ENCODE data around the gene NMNAT2.

The NMNAT2 gene

GRCh38 chr1:183214021-183214970, 203.9 kb downstream of the NMNAT2 start:
- no peak for DNase-seq (ENCODE audit: low read depth in 2 of 2)

DNA sequence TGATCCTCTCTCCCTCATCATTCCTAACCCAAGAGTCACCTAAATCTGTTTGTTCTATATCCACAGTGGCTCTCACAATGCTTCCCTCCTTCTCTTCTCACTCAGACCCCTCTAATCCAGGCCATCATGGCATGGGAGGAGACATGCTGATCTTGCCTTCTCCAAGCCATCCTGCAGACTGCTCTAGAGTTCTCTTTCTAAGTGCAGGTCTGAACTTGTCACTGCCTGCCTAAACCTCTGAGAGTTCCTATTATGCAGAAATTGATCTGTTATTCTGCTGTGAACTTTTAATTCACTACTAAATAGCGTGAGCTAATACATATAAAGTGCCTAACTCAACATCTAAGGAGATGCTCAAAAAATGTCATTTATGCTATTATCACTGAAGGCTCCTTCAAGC, 205.3 kb downstream of the NMNAT2 start:
- no peak for DNase-seq (ENCODE audit: low read depth in 2 of 2)

DNA sequence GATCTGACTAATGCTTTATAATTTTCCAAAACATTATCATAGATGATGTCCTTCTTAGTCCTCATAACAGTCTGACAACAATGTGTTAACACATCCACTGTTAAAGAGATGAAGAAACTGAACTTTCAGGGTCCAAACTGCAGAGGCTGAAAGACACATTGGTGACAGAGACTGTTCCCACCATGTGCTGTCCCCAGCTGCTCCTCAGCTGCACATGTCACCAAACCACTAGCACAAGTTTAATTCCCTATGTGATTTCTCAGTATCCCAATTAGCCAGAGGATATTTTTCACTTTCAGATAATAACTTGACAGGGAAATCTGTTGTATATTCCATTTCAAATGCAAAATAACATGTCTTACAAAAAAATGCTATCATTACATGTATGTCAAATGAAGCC, 207.5 kb downstream of the NMNAT2 start:
- DNase-seq (ENCODE audit: low read depth in 2 of 2) = no peak

DNA sequence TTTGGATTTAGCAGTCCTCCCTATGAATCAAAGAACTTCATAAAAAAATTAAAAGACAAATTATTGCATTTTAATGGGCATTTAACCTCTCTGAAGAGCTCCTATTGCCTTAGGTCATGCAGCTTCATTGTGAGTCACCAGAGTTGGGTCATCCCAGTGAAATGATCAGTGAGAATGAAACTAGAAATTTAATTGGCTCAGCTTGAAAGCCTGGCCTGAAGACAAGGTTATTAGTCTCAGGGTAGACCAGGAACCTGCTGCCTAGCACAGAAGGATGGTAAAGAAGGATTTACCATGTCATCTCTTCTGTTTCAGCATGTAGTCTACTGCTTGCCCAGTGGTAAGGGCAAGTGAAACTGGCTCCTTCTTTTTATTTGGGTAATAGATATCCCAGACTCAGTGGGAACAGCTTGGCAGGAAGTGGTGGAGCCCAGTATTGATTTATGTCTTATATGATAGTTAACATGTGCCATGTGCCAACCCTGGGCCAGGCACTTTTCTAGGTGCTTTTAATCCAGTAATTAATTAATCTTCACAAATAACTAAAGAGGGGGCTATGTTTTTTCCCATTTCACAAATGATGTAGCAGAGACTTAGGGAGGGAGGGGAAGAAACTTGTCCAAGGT, 208.5 kb downstream of the NMNAT2 start:
- no peak for DNase-seq (ENCODE audit: low read depth in 2 of 2)

DNA sequence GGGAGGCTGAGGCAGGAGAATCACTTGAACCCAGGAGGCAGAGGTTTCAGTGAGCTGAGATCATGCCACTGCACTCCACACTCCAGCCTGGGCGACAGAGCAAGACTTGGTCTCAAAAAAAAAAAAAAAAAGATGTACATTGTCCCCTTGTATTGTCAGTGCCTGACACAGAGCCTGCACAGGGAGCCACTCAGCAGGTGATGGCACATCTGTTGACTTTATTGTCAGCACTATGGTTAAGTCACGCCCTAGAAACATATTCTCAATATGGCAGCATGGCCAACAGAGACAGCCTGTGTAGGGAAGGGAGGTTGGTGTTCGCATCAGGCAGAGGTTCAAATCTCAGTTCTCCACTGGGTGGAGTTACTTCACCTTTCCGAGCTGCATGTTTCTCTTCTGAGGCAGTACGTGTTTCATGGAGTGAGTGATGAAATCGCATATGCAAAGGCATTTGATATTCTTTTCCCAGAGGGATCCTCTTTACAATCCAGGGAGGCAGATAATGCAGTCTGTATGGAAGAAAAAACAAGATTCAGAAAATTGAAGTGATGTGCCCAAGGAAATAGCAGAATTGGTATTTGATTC, 211.6 kb downstream of the NMNAT2 start:
- DNase-seq (ENCODE audit: low read depth in 2 of 2) = no peak

GRCh38 chr1:183205196-183205781, 212.9 kb downstream of the NMNAT2 start:
- no peak for DNase-seq (ENCODE audit: low read depth in 2 of 2)

DNA sequence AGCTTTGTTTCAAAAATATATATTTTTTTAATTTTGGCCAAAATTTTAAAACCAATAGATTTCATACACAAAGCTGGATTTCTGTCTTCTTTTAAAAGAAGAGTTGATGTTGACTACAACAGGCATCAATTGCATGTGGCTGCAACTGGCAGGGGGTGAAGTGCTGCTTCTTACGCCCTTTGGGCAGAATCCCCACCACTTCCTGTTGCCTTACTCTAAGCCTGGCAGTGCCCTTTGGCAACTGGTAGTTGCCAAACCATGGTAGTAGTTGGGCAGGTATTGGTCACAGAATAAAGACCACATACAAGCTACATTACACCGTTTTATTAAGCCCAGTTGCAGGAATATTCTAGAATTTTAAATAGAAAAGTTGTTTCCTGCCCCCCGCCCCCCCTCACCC, 215.1 kb downstream of the NMNAT2 start:
- DNase-seq (ENCODE audit: low read depth in 2 of 2) = no peak

- no peak for DNase-seq (ENCODE audit: low read depth in 2 of 2)
Observed at GRCh38 chr1:183200451-183200850, 217.7 kb downstream of the NMNAT2 start.

DNA sequence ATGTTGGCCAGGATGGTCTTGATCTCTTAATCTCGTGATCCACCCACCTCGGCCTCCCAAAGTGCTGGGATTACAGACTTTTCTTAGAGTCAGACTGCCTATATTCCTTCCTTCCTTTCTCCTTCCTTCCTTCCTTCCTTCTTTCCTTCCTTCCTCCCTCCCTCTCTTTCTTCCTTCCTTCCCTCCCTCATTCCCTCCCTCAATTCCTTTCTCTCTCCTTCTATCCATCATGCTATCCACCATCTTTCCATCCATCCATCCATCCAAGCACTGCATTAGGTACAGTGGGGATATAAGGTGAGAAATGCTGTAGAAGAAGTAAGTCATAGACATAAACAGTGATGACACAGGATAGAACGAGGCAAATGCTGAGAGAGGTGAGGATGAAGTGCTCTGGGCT, 218.9 kb downstream of the NMNAT2 start:
- no peak for DNase-seq (ENCODE audit: low read depth in 2 of 2)

DNA sequence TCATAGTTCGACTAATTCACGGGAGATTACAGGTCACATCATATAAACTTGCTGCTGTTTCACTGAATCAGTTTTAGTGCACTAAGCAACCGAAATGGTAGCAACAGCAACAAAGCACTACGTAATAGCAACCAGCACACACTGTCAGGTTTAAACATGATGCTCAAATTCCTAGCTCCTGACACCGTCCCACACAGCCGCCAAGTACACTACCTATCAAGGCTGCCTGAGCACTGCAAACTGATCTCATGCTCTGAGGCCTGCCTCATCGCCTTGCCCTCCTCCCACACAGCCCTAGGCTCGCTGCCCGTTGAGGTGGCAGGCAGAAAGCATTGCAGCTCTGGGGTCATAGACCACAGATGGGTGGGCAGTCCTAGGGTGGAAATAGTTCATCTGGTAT, 219.7 kb downstream of the NMNAT2 start:
- DNase-seq (ENCODE audit: low read depth in 2 of 2) = no peak

Measured in stimulated activated CD4-positive, alpha-beta T cell treated with anti-CD3 and anti-CD28 coated beads, Interleukin-12 subunit alpha, Interleukin-12 subunit beta, amount 100 ng/mL, for 24 hours (primary cell).